ENCODE measurements around the gene KCTD16. TPM values are rescaled to one million over a fixed set of nuclear protein-coding genes. Genes with fewer than 3 reads are reported as not detected.

Gene KCTD16
- total RNA-seq, 1 experiment from 2014 or later, result 0.12 TPM

DNA sequence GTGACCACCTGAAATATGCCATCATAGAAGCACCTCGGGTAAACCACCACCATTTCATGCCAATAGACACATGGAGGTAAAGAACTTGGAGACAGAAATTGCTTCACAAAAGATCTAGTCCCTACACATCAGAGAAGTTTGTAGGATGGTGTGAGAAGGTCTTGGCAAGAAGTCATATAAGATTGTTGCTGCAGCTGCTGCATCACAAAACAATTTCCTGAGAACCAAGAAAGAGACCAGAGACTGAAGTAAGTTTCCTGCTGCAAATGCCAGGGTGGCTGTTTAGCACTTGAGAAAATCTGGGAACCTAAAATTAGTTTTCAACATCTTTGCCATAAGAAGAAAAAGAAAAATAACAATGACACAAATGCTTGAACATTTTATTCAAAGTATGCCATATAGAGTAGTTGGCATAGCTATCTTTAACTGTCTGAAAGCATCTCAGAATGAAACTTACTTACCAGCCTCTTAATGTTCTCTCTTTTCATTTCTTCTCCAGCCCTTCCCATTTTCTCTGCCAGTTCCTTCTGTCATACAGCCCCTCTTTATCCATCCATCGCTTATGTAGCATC is 114.3 kb downstream of the KCTD16 start:
- no peak for DNase-seq (ENCODE audit: low read depth)

DNA sequence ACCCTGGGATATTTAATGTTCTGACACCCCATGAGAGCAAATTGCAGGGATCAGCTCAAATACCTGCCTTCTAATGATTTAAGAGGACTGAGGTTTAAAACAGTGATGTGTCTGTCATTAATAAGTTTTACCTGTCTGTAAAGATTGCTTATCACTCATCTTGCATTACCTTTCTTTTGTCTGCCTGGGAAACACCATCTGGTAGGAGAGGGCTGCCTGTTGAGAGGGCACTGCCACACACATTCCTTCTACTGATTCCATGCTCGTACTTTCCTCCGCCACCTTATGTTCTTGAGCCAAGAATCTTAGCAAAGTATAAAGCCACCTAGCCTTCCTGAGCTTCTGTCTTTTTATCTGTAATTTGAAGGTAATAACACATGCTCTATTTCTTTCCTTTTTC is 118.6 kb downstream of the KCTD16 start:
- no peak for DNase-seq (ENCODE audit: low read depth)

DNA sequence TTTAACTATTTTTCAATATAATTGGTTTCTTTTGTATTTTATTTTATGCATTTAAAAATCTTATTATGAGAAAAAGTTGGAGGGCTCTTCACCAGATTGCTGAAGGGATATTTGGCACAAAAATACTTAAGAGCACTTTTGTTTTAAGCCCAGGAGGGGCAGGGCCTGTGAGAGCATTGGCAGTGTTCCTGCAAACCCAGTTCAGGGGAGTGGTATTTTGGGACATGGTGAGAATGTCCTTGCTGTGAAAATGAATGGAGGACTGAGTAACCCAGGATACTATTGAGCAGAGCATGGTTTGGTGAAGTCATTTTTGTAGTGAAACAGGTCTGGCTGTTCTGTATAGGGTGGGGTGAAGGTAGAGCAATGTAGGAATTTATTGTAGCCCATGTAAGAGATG is 121.4 kb downstream of the KCTD16 start:
- no peak for DNase-seq (ENCODE audit: low read depth)

DNA sequence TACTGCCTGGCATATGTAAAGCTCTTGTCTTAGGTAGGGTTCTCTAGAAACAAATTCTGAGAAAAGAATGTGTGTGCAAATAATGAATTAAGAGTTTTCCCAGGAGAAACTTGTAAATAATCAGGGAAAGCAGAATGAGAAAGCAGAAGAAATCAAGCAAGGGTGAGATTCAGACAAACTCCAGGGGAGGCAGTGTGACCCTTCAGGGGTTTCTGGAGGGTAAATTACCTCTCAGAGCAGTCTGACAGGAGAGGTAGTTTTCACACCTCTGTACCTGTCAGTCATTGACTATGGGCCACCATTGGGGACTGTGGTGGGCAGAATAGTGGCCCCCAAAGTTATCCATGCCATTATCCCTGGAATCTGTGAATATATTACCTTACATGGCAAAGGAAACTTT is 124.6 kb downstream of the KCTD16 start:
- no peak for DNase-seq (ENCODE audit: low read depth)

DNA sequence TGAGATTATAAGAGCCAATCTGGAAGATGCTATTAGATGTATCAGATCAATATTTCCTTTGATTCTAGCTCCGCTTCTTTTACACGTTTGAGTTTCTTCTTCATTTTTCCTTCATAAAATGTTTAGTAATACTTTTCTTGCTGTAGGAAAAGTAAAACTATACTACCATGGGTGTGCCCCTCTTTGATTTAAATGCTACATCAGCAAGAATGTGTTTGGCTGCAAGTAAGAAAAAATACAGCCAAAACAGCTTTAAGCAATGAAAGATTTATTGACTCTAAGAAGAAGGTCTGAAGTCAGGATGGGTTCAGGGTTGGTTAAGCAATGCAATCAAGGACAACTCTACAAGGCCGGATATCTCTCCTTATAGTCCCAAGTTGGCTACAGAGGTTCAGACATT is 126.4 kb downstream of the KCTD16 start:
- no peak for DNase-seq (ENCODE audit: low read depth)

DNA sequence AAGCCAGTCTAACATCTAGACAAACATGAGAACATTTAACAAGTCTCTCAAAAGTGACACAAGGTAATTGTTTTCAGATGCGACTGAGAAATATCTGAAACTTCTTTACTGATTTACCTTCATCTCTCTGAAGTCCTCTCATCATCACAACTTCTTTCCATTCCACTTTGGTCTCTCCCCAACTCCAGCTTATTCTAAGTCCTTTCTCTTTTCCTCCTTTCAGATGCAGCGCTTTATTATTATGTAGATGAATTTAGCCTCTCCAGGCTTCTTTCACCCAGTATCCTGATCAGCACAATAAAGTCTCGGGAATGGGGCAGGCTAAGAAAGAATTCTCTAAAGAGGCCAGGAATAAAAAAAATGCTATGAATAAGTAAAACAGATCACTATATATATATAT is 128.0 kb downstream of the KCTD16 start:
- DNase-seq (ENCODE audit: low read depth), result no peak

DNA sequence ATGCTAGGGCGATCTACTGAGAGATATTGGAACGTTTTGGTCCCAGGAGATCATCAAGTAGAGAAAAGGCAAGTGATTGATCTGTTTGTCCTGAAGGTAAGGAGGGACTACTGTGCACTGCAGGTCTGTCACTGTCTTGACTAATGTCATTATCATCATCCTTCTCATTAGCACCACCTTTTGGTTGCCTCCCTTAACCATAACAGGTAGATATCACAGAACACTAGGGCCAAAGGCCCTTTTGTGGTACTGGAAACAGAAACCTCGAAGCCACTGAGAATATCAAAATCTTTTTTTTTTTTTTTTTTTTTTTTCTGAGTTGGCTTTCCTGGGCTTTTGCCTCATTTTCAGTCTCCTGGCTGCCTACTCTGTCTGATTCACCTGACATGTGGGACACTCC is 134.0 kb downstream of the KCTD16 start:
- no peak for DNase-seq (ENCODE audit: low read depth)

DNA sequence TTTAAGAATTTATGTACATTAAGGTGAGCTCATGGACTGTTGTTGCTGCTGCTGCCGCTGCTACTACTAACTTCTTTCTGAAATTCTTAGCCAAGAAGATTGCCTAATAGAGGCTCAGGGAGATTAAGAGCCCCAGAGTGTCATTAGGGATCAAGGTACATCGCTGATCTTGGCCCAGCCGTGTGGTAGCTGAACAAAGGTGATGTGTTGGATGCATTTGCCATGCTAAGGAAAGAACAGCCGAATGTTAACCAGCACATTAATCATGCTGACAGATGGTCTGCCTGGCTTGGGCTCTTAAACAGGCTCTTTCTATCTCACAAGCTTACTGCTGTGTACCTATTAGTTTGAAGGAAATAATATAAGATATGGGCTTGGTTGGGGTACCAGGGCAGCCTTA is 137.1 kb downstream of the KCTD16 start:
- DNase-seq (ENCODE audit: low read depth), result no peak

DNA sequence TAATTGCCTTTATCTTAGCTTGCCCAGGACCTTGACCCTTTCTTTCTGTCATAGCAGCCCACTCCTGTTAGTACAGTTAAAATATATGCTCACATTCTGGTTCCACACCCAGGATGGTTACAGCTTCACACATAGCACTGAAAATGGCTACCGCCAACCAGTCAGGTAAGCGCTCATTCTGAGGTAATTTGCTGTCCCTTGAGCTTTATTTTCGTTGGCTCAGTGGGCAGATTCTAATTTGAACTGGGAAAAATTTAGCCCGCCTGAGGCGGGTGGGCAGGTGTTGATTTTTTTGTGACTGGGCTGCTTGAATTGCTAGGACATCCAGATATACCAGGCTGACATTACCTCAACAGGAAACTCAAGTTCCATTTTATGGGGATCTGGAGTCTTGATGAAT is 137.5 kb downstream of the KCTD16 start:
- no peak for DNase-seq (ENCODE audit: low read depth)

DNA sequence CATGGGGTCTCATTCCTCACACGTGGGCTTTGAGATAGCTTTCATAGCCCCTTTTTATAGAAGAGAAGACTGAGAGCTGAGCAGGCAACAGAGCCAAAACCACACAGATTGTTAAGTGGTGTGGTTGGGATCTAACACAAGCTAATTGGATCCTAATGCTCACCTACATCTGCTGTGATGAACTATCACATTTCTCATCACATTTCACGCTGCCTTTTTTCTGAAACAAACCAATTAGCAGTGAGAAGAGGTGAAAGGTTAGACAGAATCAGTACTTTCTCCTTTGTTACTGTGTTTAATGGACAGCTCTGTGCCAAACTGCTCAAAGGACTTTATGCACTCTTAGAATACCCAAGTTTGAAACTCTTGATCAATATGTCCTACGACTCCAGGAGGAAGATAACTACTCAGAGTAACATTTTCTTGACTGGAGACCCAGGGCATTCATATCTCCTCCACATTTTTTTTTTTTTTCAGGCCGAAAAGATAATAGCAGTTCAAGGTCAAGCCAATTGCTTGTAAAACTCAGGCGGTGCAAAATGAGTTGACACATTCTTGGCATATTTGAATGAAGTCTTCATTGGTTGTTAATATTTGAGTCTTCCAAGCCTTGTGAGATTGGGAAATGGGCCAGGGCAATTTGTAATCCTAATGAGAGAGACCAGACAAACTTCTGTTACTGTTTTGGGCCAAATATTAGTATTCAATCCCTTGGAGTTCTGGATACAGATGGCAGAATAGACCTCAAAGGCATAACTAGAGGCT is 138.4 kb downstream of the KCTD16 start:
- no peak for DNase-seq (ENCODE audit: low read depth)

DNA sequence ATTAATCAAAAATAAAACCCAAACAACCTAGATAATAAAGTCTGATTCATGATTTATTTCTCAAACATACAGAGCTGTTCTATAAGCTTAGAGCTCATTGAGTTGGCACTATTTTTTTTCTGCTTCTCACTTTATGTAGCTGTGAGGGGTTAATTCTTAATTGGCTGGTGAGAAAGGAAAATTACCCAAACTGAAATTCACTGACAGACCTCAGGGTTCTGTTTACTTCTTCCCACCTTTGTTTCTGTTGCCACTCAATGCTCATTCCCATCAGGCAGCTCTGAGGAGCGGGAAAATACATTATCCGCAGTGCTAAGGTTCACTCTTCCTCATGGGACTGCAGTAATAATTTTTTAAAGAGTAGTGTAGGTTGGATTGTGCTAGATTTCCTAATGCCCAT is 139.9 kb downstream of the KCTD16 start:
- no peak for DNase-seq (ENCODE audit: low read depth)

DNA sequence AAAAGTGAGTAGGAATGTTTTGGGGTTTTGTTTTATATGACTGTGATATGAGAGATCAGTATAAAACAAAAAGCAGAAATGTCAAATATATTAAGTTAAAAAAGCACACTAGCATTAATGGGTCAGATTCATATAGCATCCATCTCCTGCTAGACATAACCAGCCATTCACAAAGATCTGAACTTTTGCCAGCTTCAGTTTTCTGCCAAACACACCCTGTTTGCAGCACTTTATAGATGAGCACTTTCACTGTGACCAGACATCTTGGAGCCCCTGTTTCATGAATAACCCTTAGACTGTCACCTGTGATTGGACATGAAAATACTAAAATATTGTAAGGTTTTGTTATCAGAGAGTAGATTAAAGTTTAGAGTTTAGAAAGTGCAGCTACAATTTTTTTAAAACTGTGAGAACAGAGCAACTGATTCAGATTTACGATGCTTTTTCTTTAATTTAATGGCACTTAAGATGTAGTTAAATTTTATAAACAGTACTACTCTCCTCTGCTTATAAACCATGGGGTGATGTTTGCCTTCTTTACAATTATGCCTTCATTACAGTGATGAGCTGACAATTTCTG is 142.6 kb downstream of the KCTD16 start:
- no peak for DNase-seq (ENCODE audit: low read depth)

DNA sequence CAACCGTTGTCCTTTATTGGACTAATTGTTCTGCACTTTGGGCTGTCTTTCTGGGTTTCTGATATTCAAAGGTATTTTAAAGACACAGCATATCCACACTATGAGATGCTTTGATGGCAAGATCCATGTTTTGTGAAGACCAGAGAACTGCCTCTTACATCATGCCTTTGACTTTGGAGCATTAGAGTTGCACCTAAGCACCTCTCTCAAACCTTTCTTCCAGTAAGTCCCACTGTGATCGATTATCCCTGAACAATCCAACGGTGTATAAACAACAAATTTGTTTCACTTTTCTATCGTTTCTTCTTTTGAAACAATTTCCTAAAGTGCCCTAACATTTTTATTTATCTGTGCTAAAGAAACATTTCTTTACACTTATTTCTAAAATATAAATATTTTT is 144.4 kb downstream of the KCTD16 start:
- no peak for DNase-seq (ENCODE audit: low read depth)

DNA sequence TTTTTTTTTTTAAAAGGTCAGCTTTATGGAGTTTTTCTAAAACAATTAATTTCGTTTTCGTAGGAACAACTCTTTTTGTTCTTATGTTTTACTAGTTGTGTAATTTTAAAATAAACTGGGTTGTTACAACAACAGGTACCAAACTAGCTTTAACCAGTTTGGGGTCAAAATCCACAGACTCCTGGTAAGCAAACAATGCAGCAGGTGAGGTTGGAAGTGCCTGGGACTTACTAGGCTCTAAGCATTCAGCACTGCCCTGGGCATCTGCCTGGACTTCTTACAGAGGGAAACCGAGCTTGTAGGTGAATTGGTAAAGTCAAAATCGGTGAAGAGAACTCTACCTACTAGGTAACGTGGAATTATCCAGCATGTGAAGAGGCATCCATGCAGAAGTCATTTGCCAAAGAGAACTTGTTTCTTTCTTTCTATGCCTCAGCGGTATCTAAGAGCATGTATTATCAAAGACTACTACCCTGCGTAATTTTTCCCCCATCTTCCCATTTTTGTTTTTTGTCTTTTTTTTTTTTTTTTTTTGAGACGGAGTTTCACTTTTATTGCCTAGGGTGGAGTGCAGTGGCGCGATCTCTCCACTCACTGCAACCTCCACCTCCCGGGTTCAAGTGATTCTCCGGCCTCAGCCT is 145.4 kb downstream of the KCTD16 start:
- no peak for DNase-seq (ENCODE audit: low read depth)

DNA sequence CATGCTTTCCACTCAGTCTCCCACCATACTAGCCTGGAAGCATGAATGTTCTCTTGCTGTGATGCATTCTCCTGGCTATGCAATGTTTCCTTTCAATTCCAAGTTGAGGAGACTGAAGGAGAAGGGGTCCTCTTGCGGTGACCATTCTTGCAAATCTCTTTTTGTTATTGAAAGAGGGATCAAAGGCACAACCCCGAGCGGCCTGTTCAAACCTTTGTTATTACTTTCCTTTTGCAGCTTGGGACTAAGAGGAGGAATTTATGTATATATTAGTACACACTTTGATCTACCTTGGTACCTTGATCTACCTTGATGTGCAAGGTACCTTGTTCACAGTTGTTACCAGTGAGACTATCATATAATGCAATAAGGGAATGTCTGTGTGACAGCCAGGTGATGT is 147.3 kb downstream of the KCTD16 start:
- DNase-seq (ENCODE audit: low read depth), result no peak

DNA sequence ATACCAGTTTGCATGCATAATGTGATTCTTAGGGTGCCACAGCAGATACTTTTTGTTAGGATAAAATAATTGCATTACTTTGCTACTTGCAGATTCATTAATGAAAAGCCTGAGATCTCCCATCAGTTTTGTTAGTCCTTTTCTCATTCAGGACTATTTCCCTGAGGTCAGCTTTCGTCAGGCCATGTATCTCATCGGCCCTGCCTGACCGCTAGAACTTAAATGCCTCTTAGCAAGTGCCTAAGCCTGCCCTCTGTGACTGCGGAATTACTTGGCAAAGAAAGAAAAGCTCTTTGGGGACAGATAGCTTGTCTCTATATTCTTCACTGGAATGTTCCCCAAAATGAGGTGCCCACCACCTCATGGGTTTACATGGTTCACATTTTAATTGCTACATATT is 147.8 kb downstream of the KCTD16 start:
- no peak for DNase-seq (ENCODE audit: low read depth)

DNA sequence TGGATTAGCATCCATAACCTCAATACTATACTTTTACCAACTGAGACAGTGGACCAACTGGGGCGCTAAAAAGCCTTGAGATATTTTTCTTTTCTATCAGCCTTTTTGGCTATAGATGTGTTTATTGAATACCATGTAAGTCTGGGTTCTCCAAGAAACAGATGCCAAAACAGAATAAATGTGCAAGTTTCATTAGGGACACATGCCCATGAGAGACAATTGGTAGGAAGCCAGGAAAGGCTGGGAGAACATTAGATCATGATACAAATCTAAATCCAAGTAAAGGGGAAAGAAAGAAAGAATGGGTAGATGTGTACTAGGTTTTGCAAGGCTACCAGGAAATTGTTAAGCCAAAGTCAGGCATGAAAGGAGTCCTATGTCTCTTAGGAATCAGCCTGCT is 152.5 kb downstream of the KCTD16 start:
- DNase-seq (ENCODE audit: low read depth), result no peak

DNA sequence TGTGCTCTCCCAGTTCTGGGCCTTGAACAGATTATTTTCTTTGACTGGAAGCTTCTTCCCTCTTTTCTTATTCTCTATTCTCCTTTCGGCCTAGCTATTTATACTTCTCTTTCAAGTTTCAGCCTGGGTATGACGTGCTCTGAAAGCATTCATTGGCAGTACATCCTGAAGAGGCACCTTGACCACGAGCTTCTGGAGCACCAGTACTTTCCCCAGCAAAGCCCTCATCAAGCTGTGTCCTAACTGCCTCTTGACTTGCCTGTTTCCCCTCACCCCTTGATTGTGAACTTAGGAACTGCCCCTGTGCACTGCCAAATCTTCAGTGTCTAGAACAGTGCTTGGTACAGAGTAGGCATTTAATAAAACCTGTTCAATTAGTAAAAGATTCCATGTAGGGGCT is 154.9 kb downstream of the KCTD16 start:
- DNase-seq (ENCODE audit: low read depth), result no peak

DNA sequence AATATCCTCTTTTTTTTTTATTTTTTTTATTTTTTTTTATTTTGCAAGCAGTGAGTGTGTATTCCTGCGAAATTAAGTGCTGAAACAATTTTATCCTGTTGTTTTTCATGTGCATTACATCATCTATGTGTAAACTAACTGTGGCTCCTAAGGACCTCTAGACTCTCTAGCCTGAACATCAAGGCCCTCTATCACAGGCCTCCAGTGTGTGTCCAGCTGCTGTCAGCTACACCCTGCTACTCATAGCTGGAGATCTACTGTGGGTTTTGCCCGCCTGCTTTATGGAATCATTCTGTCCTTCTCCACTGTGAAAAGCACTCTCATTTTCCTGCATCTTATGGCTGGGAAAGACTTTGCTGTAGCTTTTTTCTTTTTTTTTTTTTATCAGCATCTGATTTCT is 157.8 kb downstream of the KCTD16 start:
- no peak for DNase-seq (ENCODE audit: low read depth)

DNA sequence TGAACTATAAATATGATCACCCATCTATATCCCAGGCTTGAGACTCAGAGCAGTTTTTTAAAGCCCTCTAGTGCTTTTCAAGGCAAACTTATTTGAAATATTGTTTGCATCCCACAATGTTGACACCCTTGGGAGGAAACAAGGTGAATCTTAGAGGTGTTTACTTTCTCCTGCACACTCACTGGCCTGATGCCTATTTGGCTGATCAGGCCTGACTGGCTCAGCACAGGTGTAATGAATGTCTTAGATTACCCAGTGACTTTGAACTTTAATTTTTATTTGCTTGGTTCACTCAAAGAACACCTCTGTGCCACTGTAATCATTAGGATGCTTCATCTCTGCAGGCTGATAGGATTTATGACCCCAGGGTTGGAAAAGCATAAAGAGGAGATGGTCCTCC is 158.3 kb downstream of the KCTD16 start:
- DNase-seq (ENCODE audit: low read depth), result no peak

DNA sequence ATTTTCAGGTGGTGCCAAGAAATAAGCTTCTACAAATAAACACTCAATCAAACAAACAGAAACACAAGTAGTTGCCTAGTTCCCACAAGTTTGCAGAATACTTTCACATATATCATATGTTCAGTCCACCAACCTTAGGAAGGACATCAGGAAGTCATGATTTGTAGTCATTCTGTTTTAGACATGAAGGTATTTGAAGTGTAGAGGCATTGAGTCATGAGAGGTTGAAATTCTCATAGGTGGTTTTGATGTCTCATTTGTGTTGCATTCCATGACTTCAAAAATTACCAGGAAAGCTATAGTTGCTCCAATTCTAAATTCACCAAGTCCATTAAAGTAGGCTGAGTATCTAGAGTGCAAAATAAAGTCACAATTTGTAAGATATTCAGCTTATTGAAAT is 159.0 kb downstream of the KCTD16 start:
- no peak for DNase-seq (ENCODE audit: low read depth)

DNA sequence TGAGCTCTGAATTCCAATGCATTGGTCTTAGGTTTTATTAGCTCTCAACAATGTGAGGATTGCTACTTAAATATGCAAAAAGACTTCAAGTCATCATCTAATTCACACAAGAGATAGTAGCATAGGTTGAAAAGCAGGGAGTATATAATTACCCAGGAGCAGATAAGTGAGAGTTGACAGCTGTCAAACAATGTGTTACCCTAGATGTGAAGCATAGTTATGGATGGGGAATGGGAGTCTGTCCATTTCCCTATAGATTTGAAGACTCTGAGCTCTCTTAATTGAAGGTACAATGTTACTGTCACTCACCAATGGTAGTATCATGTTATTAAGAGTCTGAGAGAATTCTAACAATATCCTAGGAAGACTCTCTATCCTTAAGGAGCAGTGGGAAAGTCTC is 160.7 kb downstream of the KCTD16 start:
- no peak for DNase-seq (ENCODE audit: low read depth)

DNA sequence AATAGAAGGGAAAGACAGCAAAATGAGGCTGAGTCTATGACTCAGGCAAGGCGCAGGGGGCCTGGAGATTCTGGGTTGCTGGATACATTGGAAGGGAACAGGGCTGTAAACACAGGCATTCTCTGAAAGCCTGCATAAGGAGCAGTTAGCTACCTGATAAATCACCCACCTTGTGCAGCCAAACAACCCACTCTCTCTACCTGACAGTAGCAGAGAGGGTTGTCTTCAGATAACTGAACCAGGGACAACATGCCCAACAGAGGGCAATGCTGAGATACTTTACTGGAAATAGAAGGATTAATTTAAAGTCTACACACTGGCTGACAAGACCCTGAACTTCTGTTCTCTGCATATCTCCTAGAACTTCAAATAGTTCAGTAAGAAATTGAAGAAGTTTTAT is 161.6 kb downstream of the KCTD16 start:
- no peak for DNase-seq (ENCODE audit: low read depth)

All from RPMI7951 (cell line).